ENCODE data around the gene LSM4. TPM values are rescaled to one million over a fixed set of nuclear protein-coding genes. Genes with fewer than 3 reads are reported as not detected.
A peak's percentile ranks its signal among the peaks of the same experiment; 100 is the strongest.

Gene LSM4
- total and polyA plus RNA-seq, 2 of the 13 experiments (the other 11 are each of a cell fraction or from before 2014, with no cell fraction given), result 65.8 to 166 TPM

DNA sequence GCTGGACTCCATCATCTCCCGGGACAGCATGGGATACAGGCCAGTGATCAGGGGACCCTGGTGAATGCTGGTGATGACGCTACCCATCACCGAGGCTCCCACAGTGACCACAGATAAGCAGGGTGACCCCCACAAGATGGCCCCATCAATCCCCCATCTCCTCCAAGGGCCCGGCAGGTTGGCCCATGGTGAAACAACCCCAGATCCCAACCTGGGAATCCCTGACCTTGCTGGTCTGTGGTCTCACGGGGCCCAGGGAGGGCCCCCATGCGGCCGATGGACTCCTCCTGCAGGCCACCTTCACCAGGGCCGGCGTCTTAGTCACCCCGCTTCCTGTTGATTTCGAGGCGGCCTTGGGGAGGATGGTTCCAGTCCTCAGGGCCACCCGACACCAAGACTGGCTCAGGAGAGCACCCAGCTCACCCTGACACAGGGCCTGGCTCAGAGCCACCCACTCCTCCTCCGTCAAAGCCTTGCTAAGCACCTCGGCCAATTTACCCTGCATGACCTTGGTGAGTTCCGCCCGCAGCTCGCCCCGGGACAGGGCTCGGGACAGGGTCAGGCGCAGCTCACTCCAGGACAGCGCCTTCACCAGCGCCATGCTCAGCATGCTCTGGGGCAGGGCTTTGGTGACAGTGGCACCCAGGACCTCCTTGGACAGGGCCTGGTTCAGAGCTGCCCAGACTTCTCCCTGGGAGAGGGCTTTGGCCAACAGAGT, 58.6 kb downstream of the LSM4 start (continued):
- TF ChIP-seq ETV5 (CRISPR knock-in tag; IDR thresholded peaks at IDR 0.05; ENCODE audit: borderline replicate concordance) (0 out of 2 replicates have a peak, but pooled peaks have one; percentile 24), ZBTB1 (CRISPR knock-in tag; IDR thresholded peaks at IDR 0.05; ENCODE audit: borderline replicate concordance) (no peak), ZNF225 (CRISPR knock-in tag; IDR thresholded peaks at IDR 0.05) (0 out of 2 replicates have a peak, but pooled peaks have one; percentile 40), ESRRA (CRISPR knock-in tag; IDR thresholded peaks at IDR 0.05; ENCODE audit: low read depth) (0 out of 2 replicates have a peak, but pooled peaks have one; percentile 69), SALL1 (CRISPR knock-in tag; IDR thresholded peaks at IDR 0.05) (0 out of 2 replicates have a peak, but pooled peaks have one; percentile 23), TMF1 (CRISPR knock-in tag; IDR thresholded peaks at IDR 0.05; ENCODE audit: low read depth) (no peak), ZNF713 (CRISPR knock-in tag; IDR thresholded peaks at IDR 0.05) (no peak)
- TF ChIP-seq, protein P1, sequence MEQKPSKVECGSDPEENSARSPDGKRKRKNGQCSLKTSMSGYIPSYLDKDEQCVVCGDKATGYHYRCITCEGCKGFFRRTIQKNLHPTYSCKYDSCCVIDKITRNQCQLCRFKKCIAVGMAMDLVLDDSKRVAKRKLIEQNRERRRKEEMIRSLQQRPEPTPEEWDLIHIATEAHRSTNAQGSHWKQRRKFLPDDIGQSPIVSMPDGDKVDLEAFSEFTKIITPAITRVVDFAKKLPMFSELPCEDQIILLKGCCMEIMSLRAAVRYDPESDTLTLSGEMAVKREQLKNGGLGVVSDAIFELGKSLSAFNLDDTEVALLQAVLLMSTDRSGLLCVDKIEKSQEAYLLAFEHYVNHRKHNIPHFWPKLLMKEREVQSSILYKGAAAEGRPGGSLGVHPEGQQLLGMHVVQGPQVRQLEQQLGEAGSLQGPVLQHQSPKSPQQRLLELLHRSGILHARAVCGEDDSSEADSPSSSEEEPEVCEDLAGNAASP (CRISPR knock-in tag; IDR thresholded peaks at IDR 0.05; ENCODE audit: borderline replicate concordance), result peak; percentile 92; the same call in 1 of the 2 replicates
- TF ChIP-seq, protein P2, sequence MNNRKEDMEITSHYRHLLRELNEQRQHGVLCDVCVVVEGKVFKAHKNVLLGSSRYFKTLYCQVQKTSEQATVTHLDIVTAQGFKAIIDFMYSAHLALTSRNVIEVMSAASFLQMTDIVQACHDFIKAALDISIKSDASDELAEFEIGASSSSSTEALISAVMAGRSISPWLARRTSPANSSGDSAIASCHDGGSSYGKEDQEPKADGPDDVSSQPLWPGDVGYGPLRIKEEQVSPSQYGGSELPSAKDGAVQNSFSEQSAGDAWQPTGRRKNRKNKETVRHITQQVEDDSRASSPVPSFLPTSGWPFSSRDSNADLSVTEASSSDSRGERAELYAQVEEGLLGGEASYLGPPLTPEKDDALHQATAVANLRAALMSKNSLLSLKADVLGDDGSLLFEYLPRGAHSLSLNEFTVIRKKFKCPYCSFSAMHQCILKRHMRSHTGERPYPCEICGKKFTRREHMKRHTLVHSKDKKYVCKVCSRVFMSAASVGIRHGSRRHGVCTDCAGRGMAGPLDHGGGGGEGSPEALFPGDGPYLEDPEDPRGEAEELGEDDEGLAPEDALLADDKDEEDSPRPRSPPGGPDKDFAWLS (CRISPR knock-in tag; IDR thresholded peaks at IDR 0.05; ENCODE audit: borderline replicate concordance), result no peak
